Nephron (organoid): ENCODE measurements around the gene PAIP1.
"Not testable (repeated sequence)": the region's sequence is repeated elsewhere in the genome, so short reads cannot be mapped to it uniquely, and the experiment has no call there.

ENCODE experiments used
- H3K27ac Mint-ChIP-seq, 3 experiments: 2 replicates each; pipeline ENCODE4 v1.8.0; 2020; ENCODE audit warnings: mixed read lengths in 3 of 3, mild to moderate bottlenecking in 2 of 3, moderate library complexity in 1 of 3
- H3K27me3 Mint-ChIP-seq: 2 replicates; pipeline ENCODE4 v1.8.0; 2021; ENCODE audit warnings: low read depth, mild to moderate bottlenecking, moderate library complexity, mixed read lengths
- H3K36me3 Mint-ChIP-seq: 2 replicates; pipeline ENCODE4 v1.8.0; 2020; ENCODE audit warnings: low read depth, mixed read lengths
- H3K4me1 Mint-ChIP-seq: 2 replicates; pipeline ENCODE4 v1.8.0; 2020; ENCODE audit warnings: mixed read lengths
- H3K4me3 Mint-ChIP-seq, 3 experiments: 2 replicates each; pipeline ENCODE4 v1.8.0; 2020; ENCODE audit warnings: mild to moderate bottlenecking in 3 of 3, mixed read lengths in 3 of 3, moderate library complexity in 2 of 3
- H3K9me3 Mint-ChIP-seq: 2 replicates; pipeline ENCODE4 v1.8.0; 2020; ENCODE audit warnings: mixed read lengths
- CTCF ChIP-seq, 3 experiments: fragments of 200-600 bp; sonication (generic); IDR thresholded peaks; one replicate each; pipeline ENCODE4 v1.5.0; 2021; ENCODE audit warnings: antibody characterized with exemption in 3 of 3; ENCODE audit not compliant: unreplicated experiment in 3 of 3

Gene PAIP1

GRCh38 chr5:43554497-43554896, 2.4 kb downstream of the PAIP1 start:
- peaks cover 10% of the 10 kb centered on the region for H3K4me1 Mint-ChIP-seq
- H3K36me3 Mint-ChIP-seq: peaks cover 16% of the 10 kb centered on the region
- no peaks in the 10 kb centered on the region for H3K9me3 Mint-ChIP-seq
- no peak overlapping the region for H3K27ac Mint-ChIP-seq
- TF ChIP-seq CTCF (IDR thresholded peaks at IDR 0.05; ENCODE audit: unreplicated experiment in 3 of 3): no peak
- no peak overlapping the region for H3K4me3 Mint-ChIP-seq
- no peaks in the 10 kb centered on the region for H3K27me3 Mint-ChIP-seq

DNA sequence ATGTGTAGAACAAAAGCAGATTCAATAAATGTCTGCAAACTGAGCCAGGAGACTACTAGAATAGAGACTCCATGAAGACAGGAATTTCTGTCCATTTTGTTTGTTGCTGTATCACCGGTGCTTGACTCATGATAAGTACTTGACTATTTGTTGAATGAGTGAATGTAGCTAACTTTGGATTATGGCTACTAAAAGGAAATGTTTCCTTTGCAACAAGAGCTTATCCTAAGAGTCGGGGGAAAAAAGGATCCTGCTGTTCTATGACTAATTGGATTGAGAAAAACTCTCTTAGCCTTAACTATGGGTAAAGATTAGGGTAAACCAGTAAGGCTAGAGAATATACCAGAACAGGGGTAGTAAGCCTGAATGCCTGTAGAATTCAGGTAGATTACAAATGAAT, 3.5 kb downstream of the PAIP1 start:
- Mint-ChIP-seq H3K27ac (no peak overlapping the region), H3K27me3 (no peaks in the 10 kb centered on the region), H3K4me3 (no peak overlapping the region), H3K9me3 (no peaks in the 10 kb centered on the region), H3K4me1 (peaks cover 10% of the 10 kb centered on the region), H3K36me3 (peaks cover 23% of the 10 kb centered on the region)
- no peak for TF ChIP-seq CTCF (IDR thresholded peaks at IDR 0.05; ENCODE audit: unreplicated experiment in 3 of 3)

DNA sequence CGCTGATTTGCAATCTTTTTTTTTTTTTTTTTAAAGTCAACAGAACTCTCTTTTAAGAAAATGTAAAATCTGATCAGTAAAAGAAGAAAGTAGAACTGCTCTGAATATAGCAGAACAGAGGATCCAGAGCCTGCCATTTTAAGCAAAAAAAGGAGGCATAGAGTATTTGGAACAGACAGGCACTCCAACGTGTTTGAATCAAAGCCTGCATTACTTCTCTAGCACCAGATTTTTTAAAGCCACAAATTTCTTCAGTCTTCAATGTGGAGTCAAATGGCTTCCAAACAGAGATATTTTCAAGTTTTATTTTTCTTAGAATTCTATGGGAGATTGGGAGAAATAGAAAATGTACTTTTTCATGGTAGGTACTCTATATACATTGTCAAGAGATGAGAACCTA, 5.1 kb downstream of the PAIP1 start:
- Mint-ChIP-seq H3K9me3 (no peaks in the 10 kb centered on the region), H3K27ac (no peak overlapping the region), H3K4me3 (no peak overlapping the region), H3K27me3 (no peaks in the 10 kb centered on the region), H3K4me1 (peaks cover 6% of the 10 kb centered on the region), H3K36me3 (peaks cover 36% of the 10 kb centered on the region)
- TF ChIP-seq CTCF (IDR thresholded peaks at IDR 0.05; ENCODE audit: unreplicated experiment in 3 of 3): no peak

GRCh38 chr5:43549272-43549671, 7.6 kb downstream of the PAIP1 start:
- Mint-ChIP-seq H3K27ac (peak overlapping the region in 1 of 3 experiments; percentile 15), H3K36me3 (peaks cover 53% of the 10 kb centered on the region)
- H3K9me3 Mint-ChIP-seq, H3K4me3 Mint-ChIP-seq, H3K27me3 Mint-ChIP-seq, H3K4me1 Mint-ChIP-seq: not testable (repeated sequence)

- no peak for TF ChIP-seq CTCF (IDR thresholded peaks at IDR 0.05; ENCODE audit: unreplicated experiment in 3 of 3)
- no peak overlapping the region for H3K27ac Mint-ChIP-seq
- H3K36me3 Mint-ChIP-seq: peaks cover 60% of the 10 kb centered on the region
- H3K4me1 Mint-ChIP-seq: peaks cover 8% of the 10 kb centered on the region
- no peak overlapping the region for H3K4me3 Mint-ChIP-seq
- H3K9me3 Mint-ChIP-seq: no peaks in the 10 kb centered on the region
- no peaks in the 10 kb centered on the region for H3K27me3 Mint-ChIP-seq
Measured at GRCh38 chr5:43548358-43548757, 8.5 kb downstream of the PAIP1 start.

GRCh38 chr5:43547532-43547931, 9.3 kb downstream of the PAIP1 start:
- Mint-ChIP-seq H3K9me3 (no peaks in the 10 kb centered on the region), H3K4me3 (no peak overlapping the region), H3K36me3 (peaks cover 66% of the 10 kb centered on the region), H3K27ac (no peak overlapping the region), H3K27me3 (no peaks in the 10 kb centered on the region), H3K4me1 (peaks cover 11% of the 10 kb centered on the region)
- no peak for TF ChIP-seq CTCF (IDR thresholded peaks at IDR 0.05; ENCODE audit: unreplicated experiment in 3 of 3)
